ENCODE measurements around the gene CHD9. TPM values are rescaled to one million over a fixed set of nuclear protein-coding genes. Genes with fewer than 3 reads are reported as not detected.

The CHD9 gene
- total RNA-seq, 1 experiment from 2014 or later = 18.9 TPM

GRCh38 chr16:53126390-53126789 lies 71.6 kb downstream of the CHD9 start:
- Histone ChIP-seq H3K9ac (ENCODE audit: low read length) (no peak overlapping the region), H3K4me1 (ENCODE audit: control insufficient read depth in 1 of 2, insufficient read depth in 2 of 2, low read length in 2 of 2) (peaks cover 2 to 6% of the 10 kb centered on the region in 2 experiments), H3K79me2 (ENCODE audit: insufficient read depth, low read length) (peaks cover 7% of the 10 kb centered on the region), H3K27me3 (ENCODE audit: insufficient read depth, low read length) (no peaks in the 10 kb centered on the region), H3K4me3 (replicated peaks in 1 of 2; ENCODE audit: low read depth in 1 of 2, low read length in 2 of 2) (no peak overlapping the region), H2AFZ (ENCODE audit: low read depth, low read length, poor library complexity, severe bottlenecking) (no peak overlapping the region), H3K27ac (ENCODE audit: low read depth, low read length) (no peak overlapping the region), H3K9me2 (ENCODE audit: insufficient read depth) (no peaks in the 10 kb centered on the region), H3K36me3 (ENCODE audit: control insufficient read depth in 1 of 2, insufficient read depth in 2 of 2, low read length in 2 of 2) (no peaks in the 10 kb centered on the region), H4K20me1 (ENCODE audit: insufficient read depth) (no peaks in the 10 kb centered on the region), H3K4me2 (ENCODE audit: low read length) (no peak overlapping the region), H3K9me3 (ENCODE audit: control insufficient read depth in 1 of 2, insufficient read depth in 1 of 2, low read depth in 1 of 2, low read length in 2 of 2) (no peaks in the 10 kb centered on the region)
- CTCF ChIA-PET = no interaction called here
- POLR2A ChIA-PET = no interaction called here
- ATAC-seq = no peak
- BruUV-seq (replicated peaks) = no TSS peak
- TF ChIP-seq EZH2 (IDR thresholded peaks at IDR 0.05) = no peak
- no peak for TF ChIP-seq ZNF274 (IDR thresholded peaks at IDR 0.05; ENCODE audit: low read depth, low read length)
- no peak for TF ChIP-seq ZBTB33 (IDR thresholded peaks at IDR 0.05; ENCODE audit: extremely low read depth, insufficient replicate concordance, low read length)
- no peak for TF ChIP-seq JUND (IDR thresholded peaks at IDR 0.05)
- no peak for TF ChIP-seq TCF7L2 (IDR thresholded peaks at IDR 0.05; ENCODE audit: borderline replicate concordance, extremely low read depth, insufficient read depth, insufficient read length)
- RAD21 ChIA-PET (ENCODE audit: low non-redundant PET in 1 of 2, low total read pairs in 2 of 2, uncharacterized antibody in 2 of 2, unreplicated experiment in 2 of 2) = no interaction called here
- intact Hi-C loops (cut with micrococcal nuclease) = no loop called here
- no peak for DNase-seq (ENCODE audit: low read depth, low spot score)

Measured in HCT116 (cell line).